H1 (cell line): ENCODE results near the gene ZNF771. TPM values are rescaled to one million over a fixed set of nuclear protein-coding genes. Genes with fewer than 3 reads are reported as not detected.

Experiments used
- CTCF ChIA-PET: fragments of 300-600 bp; sonication (Branson Sonifier 250); formaldehyde crosslinking; loops from one replicate; lab custom pipeline; 2021; ENCODE audit not compliant: partially characterized antibody; lab: Charles Lee
- POLR2A ChIA-PET: fragments of 300-600 bp; sonication (Branson Sonifier 250); formaldehyde crosslinking; loops from one replicate; lab custom pipeline; 2021; ENCODE audit warnings: inconsistent platforms; ENCODE audit not compliant: partially characterized antibody; lab: Charles Lee
- DNase-seq, 2 experiments: peaks; one replicate each; pipeline versions ENCODE4 v3.0.0 to v3.0.0-alpha.2; 2010 to 2022; ENCODE audit warnings: low spot score in 2 of 2, low read depth in 1 of 2, mixed read lengths in 1 of 2
- FAIRE-seq: peaks from 2 replicates; lab custom pipeline; 2011; peaks lifted over from hg19 to GRCh38; lab: Jason Lieb, UNC
- H2AFZ ChIP-seq: 2 replicates; pipeline ENCODE4 v1.8.1; 2012; ENCODE audit warnings: low read length, inconsistent platforms
- H2AK5ac ChIP-seq: 2 replicates; pipeline ENCODE4 v1.6.1; 2013; ENCODE audit warnings: low read depth, low read length
- H2BK120ac ChIP-seq: replicated peaks from 2 replicates; pipeline ENCODE3; 2013; ENCODE audit warnings: low read depth, low read length, inconsistent platforms
- H2BK12ac ChIP-seq: 2 replicates; pipeline ENCODE4 v1.6.1; 2013; ENCODE audit warnings: low read depth, low read length
- H2BK15ac ChIP-seq: 2 replicates; pipeline ENCODE4 v1.6.1; 2013; ENCODE audit warnings: low read length
- H2BK20ac ChIP-seq: 2 replicates; pipeline ENCODE4 v1.6.1; 2013; ENCODE audit warnings: low read length
- H2BK5ac ChIP-seq: 2 replicates; pipeline ENCODE4 v1.6.1; 2013; ENCODE audit warnings: low read depth, low read length
- H3K14ac ChIP-seq: 2 replicates; pipeline ENCODE4 v1.6.1; 2013; ENCODE audit warnings: inconsistent platforms; ENCODE audit not compliant: insufficient read length
- H3K18ac ChIP-seq: 2 replicates; pipeline ENCODE4 v1.6.1; 2013; ENCODE audit warnings: low read length; ENCODE audit errors: extremely low read depth
- H3K23ac ChIP-seq: 2 replicates; pipeline ENCODE4 v1.6.1; 2013; ENCODE audit warnings: inconsistent platforms; ENCODE audit not compliant: insufficient read length
- H3K23me2 ChIP-seq: 2 replicates; pipeline ENCODE4 v1.6.1; 2013; ENCODE audit warnings: low read depth, low read length
- H3K27ac ChIP-seq: 2 replicates; pipeline ENCODE4 v1.6.1; 2011; ENCODE audit warnings: low read depth, low read length, inconsistent platforms
- H3K27me3 ChIP-seq, 4 experiments: replicated peaks in 1 of 4; 1 replicate in 1 of 4; 2 replicates in 3 of 4; pipeline versions ENCODE4 v1.6.1 to v1.8.1; 2011 to 2013; ENCODE audit warnings: low read length in 3 of 4, mild to moderate bottlenecking in 3 of 4, inconsistent platforms in 2 of 4, mixed read lengths in 2 of 4, moderate library complexity in 1 of 4; ENCODE audit not compliant: control insufficient read depth in 3 of 4, insufficient read depth in 3 of 4; ENCODE audit errors: extremely low read depth in 1 of 4
- H3K36me3 ChIP-seq, 4 experiments: 2 replicates each; pipeline versions ENCODE4 v1.6.1 to v1.8.1; 2011 to 2013; ENCODE audit warnings: mild to moderate bottlenecking in 4 of 4, low read length in 3 of 4, moderate library complexity in 2 of 4, control low read depth in 1 of 4, inconsistent platforms in 1 of 4; ENCODE audit not compliant: insufficient read depth in 4 of 4, control insufficient read depth in 2 of 4
- H3K4ac ChIP-seq: replicated peaks from 2 replicates; pipeline ENCODE3; 2013; ENCODE audit warnings: low read length, low read depth, mixed read lengths, inconsistent platforms; ENCODE audit not compliant: insufficient read length
- H3K4me1 ChIP-seq, 4 experiments: replicated peaks in 1 of 4; 1 replicate in 1 of 4; 2 replicates in 3 of 4; pipeline versions ENCODE4 v1.6.1 to v1.8.1; 2011 to 2013; ENCODE audit warnings: low read length in 3 of 4, inconsistent platforms in 2 of 4, mixed read lengths in 1 of 4; ENCODE audit not compliant: insufficient read depth in 4 of 4, control insufficient read depth in 3 of 4
- H3K4me2 ChIP-seq, 2 experiments: 2 replicates each; pipeline versions ENCODE4 v1.6.1 to v1.8.1; 2011 to 2013; ENCODE audit warnings: low read depth in 2 of 2, low read length in 2 of 2, control low read depth in 1 of 2, inconsistent platforms in 1 of 2, mild to moderate bottlenecking in 1 of 2; ENCODE audit not compliant: insufficient read depth in 1 of 2
- H3K4me3 ChIP-seq, 4 experiments: fragments of 200-600, 300-600 bp in 1 of 4; sonication (generic), shearing (Covaris generic), sonication (Bioruptor Twin) in 1 of 4; 2 replicates each; pipeline versions ENCODE4 v1.5.1 to v1.8.1; 2011 to 2016; ENCODE audit warnings: low read length in 4 of 4, low read depth in 3 of 4, control low read depth in 2 of 4, inconsistent platforms in 2 of 4, mild to moderate bottlenecking in 2 of 4, mixed read lengths in 1 of 4, moderate library complexity in 1 of 4; ENCODE audit not compliant: insufficient read depth in 2 of 4; ENCODE audit errors: extremely low read depth in 1 of 4
- H3K56ac ChIP-seq: replicated peaks from 2 replicates; pipeline ENCODE3; 2013; ENCODE audit warnings: low read depth, mild to moderate bottlenecking, mixed read lengths, low read length, inconsistent platforms; ENCODE audit not compliant: insufficient read length
- H3K79me1 ChIP-seq: 2 replicates; pipeline ENCODE4 v1.6.1; 2013; ENCODE audit warnings: low read depth, low read length, control low read depth
- H3K79me2 ChIP-seq, 2 experiments: 2 replicates each; pipeline versions ENCODE4 v1.6.1 to v1.8.1; 2012 to 2013; ENCODE audit warnings: low read length in 2 of 2, mild to moderate bottlenecking in 2 of 2, inconsistent platforms in 1 of 2; ENCODE audit not compliant: insufficient read depth in 2 of 2, control insufficient read depth in 1 of 2
- H3K9ac ChIP-seq, 4 experiments: replicated peaks in 1 of 4; 1 replicate in 1 of 4; 2 replicates in 3 of 4; pipeline versions ENCODE4 v1.6.1 to v1.8.1; 2011 to 2013; ENCODE audit warnings: low read depth in 3 of 4, low read length in 3 of 4, control low read depth in 2 of 4, mild to moderate bottlenecking in 2 of 4, moderate library complexity in 2 of 4, inconsistent platforms in 1 of 4; ENCODE audit errors: extremely low read depth in 1 of 4
- H3K9me3 ChIP-seq, 2 experiments: 2 replicates each; pipeline versions ENCODE4 v1.6.1 to v1.8.1; 2012 to 2013; ENCODE audit warnings: mild to moderate bottlenecking in 2 of 2, moderate library complexity in 2 of 2, control low read depth in 1 of 2, inconsistent platforms in 1 of 2, low read depth in 1 of 2, low read length in 1 of 2, mixed read lengths in 1 of 2; ENCODE audit not compliant: insufficient read depth in 2 of 2
- H4K20me1 ChIP-seq, 2 experiments: replicated peaks in 1 of 2; 2 replicates each; pipeline versions ENCODE3 to v1.8.1; 2011 to 2013; ENCODE audit warnings: inconsistent platforms in 2 of 2, low read length in 2 of 2, mild to moderate bottlenecking in 1 of 2; ENCODE audit not compliant: insufficient read depth in 2 of 2, control insufficient read depth in 1 of 2
- H4K5ac ChIP-seq: 2 replicates; pipeline ENCODE4 v1.6.1; 2013; ENCODE audit warnings: low read length, low read depth, mixed read lengths, inconsistent platforms; ENCODE audit not compliant: insufficient read length
- H4K8ac ChIP-seq: 2 replicates; pipeline ENCODE4 v1.8.0; 2013; ENCODE audit warnings: mild to moderate bottlenecking, moderate library complexity, low read length, inconsistent platforms; ENCODE audit not compliant: insufficient read depth; ENCODE audit errors: extremely low read depth
- H4K91ac ChIP-seq: replicated peaks from 2 replicates; pipeline ENCODE3; 2013; ENCODE audit warnings: low read length, mixed read lengths, inconsistent platforms; ENCODE audit not compliant: insufficient read length
- BRCA1 ChIP-seq: IDR thresholded peaks from 2 replicates; pipeline ENCODE4 v1.6.1; 2012; ENCODE audit warnings: low read depth, low read length, improper control_type of control experiment
- CEBPB ChIP-seq: IDR thresholded peaks from 2 replicates; pipeline ENCODE4 v1.6.1; 2012; ENCODE audit warnings: low read depth, low read length
- RNF2 ChIP-seq: fragments of 200-900, 300-1000 bp; sonication (generic); IDR thresholded peaks from 2 replicates; pipeline ENCODE4 v1.7.1; 2016; ENCODE audit warnings: borderline replicate concordance, low read depth, mild to moderate bottlenecking, antibody characterized with exemption, low read length; ENCODE audit not compliant: poor library complexity, severe bottlenecking; ENCODE audit errors: missing control alignments
- WGBS, 2 experiments: shearing (Covaris generic) in 1 of 2; methylation state at CpG; one replicate each; pipeline versions ENCODE4 v1.1.6 to v1.1.7; 2013 to 2015; ENCODE audit warnings: low lambda C conversion rate in 2 of 2, mixed read lengths in 2 of 2, inconsistent platforms in 1 of 2, low coverage in 1 of 2, missing lambda C conversion rate in 1 of 2; ENCODE audit not compliant: insufficient replicate concordance in 2 of 2, insufficient coverage in 1 of 2, insufficient read length in 1 of 2; ENCODE audit errors: extremely low coverage in 1 of 2, missing lambda C conversion rate in 1 of 2; 5-methylcytosine and 5-hydroxymethylcytosine counted together
- polyA plus RNA-seq, 7 experiments: library from polyadenylated mRNA; depleted of rRNA in 3 of 7; stranded (reverse) in 5 of 7; unstranded in 2 of 7; fragments of >200 nt in 5 of 7; fragments of 200-250 nt in 2 of 7; gene quantifications; 1 replicate in 5 of 7; 2 replicates in 1 of 7; 4 replicates in 1 of 7; pipeline versions ENCODE4 v1.2.1 to v1.2.3, GENCODE V29; 2011 to 2013; ENCODE audit warnings: missing spikeins in 2 of 7, mixed read lengths in 2 of 7
- total RNA-seq: library from RNA; stranded (reverse); fragmentation: NEBNext Ultra II Directional; extraction: Animal tissue kit (Norgen Biotek cat#: 25700); gene quantifications from 2 replicates; pipeline ENCODE4 v1.2.1, GENCODE V29; 2021

ZNF771 gene
- total and polyA plus RNA-seq, 2 of the 8 experiments (the other 6 are each of a cell fraction or from before 2014, with no cell fraction given), result 10.6 to 15.7 TPM

DNA sequence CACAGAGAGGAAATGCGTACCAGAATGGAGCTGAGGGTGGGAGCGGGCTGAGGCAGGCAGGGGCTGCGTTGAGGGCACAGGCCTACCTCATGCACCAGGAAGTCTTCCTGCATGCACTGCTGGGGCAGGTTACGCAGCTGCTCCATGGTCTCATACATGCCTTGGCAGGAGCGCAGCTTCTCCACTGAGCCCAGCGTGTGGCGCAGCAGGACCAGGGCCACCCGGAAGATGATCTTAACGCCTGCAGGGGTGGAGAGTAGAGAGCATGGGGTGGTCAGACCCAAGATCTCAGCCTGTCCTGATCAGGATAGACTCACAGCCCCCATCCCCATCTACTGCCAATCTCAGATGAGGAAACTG is 48.8 kb upstream of the ZNF771 start:
- TF ChIP-seq RNF2 (no peak), CEBPB (no peak), BRCA1 (no peak)
- POLR2A ChIA-PET, result interaction anchor here (1.4 to 7.9 kb wide), 4 partner anchors 11 to 40 kb away, joined by 5 to 79 read pairs (median 21); partner anchors contain the start of gene TBC1D10B

More for the DNA sequence above, 48.8 kb upstream of the ZNF771 start:
- no peak overlapping the region for H3K4ac ChIP-seq
- H3K14ac ChIP-seq, result no peak overlapping the region
- H3K9ac ChIP-seq, result no peak overlapping the region
- CTCF ChIA-PET, result interaction anchor here (1.3 to 3.2 kb wide), 6 partner anchors 11 to 59 kb away, joined by 3 to 11 read pairs (median 4); partner anchors contain the start of gene ZNF48
- H2BK15ac ChIP-seq, result no peak overlapping the region
- DNase-seq, result no peak
- H3K36me3 ChIP-seq, result peaks cover 1 to 4% (median 3%) of the 10 kb centered on the region in 4 experiments; a peak in 5 of 8 replicates
- H3K4me1 ChIP-seq, result peaks cover 0 to 12% (median 6%) of the 10 kb centered on the region in 4 experiments; a peak in 5 of 7 replicates
- no peak overlapping the region for H2BK5ac ChIP-seq
- no peak overlapping the region for H4K91ac ChIP-seq
- H3K79me1 ChIP-seq, result no peaks in the 10 kb centered on the region; the same call in 1 of the 2 replicates
- no peak for FAIRE-seq
- peaks cover 11% of the 10 kb centered on the region for H3K23me2 ChIP-seq
- H2BK20ac ChIP-seq, result no peak overlapping the region
- H4K5ac ChIP-seq, result no peak overlapping the region
- no peak overlapping the region for H3K4me2 ChIP-seq
- H2BK12ac ChIP-seq, result no peak overlapping the region
- H3K9me3 ChIP-seq, result no peaks in the 10 kb centered on the region
- H4K20me1 ChIP-seq, result peaks cover 0 to 13% of the 10 kb centered on the region in 2 experiments
- 94% methylated on average over 9 of the region's 9 CpGs; no CpG with 5 or more reads in 1 of the 2 experiments for WGBS, 2 experiments
- no peak overlapping the region for H3K27ac ChIP-seq
- H3K23ac ChIP-seq, result no peak overlapping the region
- H3K27me3 ChIP-seq, result no peaks in the 10 kb centered on the region
- no peak overlapping the region for H2BK120ac ChIP-seq
- no peak overlapping the region for H2AK5ac ChIP-seq
- H3K18ac ChIP-seq, result no peak overlapping the region
- no peak overlapping the region for H2AFZ ChIP-seq
- peaks cover 0 to 14% of the 10 kb centered on the region in 2 experiments; a peak in 2 of 4 replicates for H3K79me2 ChIP-seq
- H4K8ac ChIP-seq, result no peak overlapping the region
- H3K56ac ChIP-seq, result no peak overlapping the region
- H3K4me3 ChIP-seq, result no peak overlapping the region
